ENCODE results near the gene RRP15.

RRP15 gene

GRCh38 chr1:218347723-218348627, 62.9 kb downstream of the RRP15 start:
- TF ChIP-seq CTCF (IDR thresholded peaks at IDR 0.05; ENCODE audit: low read depth, low read length), result no peak
- H3K4me3 ChIP-seq (ENCODE audit: low read depth, low read length), result peak overlapping the region; percentile 60
- peak; percentile 90 for DNase-seq (ENCODE audit: low read depth, low spot score)
- in situ Hi-C loops (cut with HindIII; ENCODE audit: low sequenced_read_pairs), result no loop called here

- DNase-seq (ENCODE audit: low read depth, low spot score), result peak; percentile 52
- in situ Hi-C loops (cut with HindIII; ENCODE audit: low sequenced_read_pairs), result no loop called here
- TF ChIP-seq CTCF (IDR thresholded peaks at IDR 0.05; ENCODE audit: low read depth, low read length), result no peak
- H3K4me3 ChIP-seq (ENCODE audit: low read depth, low read length), result peak overlapping the region; percentile 60
Observed at GRCh38 chr1:218348628-218349071, 63.6 kb downstream of the RRP15 start.

GRCh38 chr1:218349348-218350034, 64.4 kb downstream of the RRP15 start:
- peak overlapping the region; percentile 60 for H3K4me3 ChIP-seq (ENCODE audit: low read depth, low read length)
- DNase-seq (ENCODE audit: low read depth, low spot score), result no peak
- in situ Hi-C loops (cut with HindIII; ENCODE audit: low sequenced_read_pairs), result no loop called here
- TF ChIP-seq CTCF (IDR thresholded peaks at IDR 0.05; ENCODE audit: low read depth, low read length), result no peak

GRCh38 chr1:218350035-218350525, 65.0 kb downstream of the RRP15 start:
- no peak for DNase-seq (ENCODE audit: low read depth, low spot score)
- peak overlapping the region; percentile 60 for H3K4me3 ChIP-seq (ENCODE audit: low read depth, low read length)
- TF ChIP-seq CTCF (IDR thresholded peaks at IDR 0.05; ENCODE audit: low read depth, low read length), result no peak
- in situ Hi-C loops (cut with HindIII; ENCODE audit: low sequenced_read_pairs), result no loop called here

GRCh38 chr1:218350801-218351266, 65.7 kb downstream of the RRP15 start:
- peak overlapping the region; percentile 60 for H3K4me3 ChIP-seq (ENCODE audit: low read depth, low read length)
- DNase-seq (ENCODE audit: low read depth, low spot score), result peak; percentile 76
- no peak for TF ChIP-seq CTCF (IDR thresholded peaks at IDR 0.05; ENCODE audit: low read depth, low read length)
- in situ Hi-C loops (cut with HindIII; ENCODE audit: low sequenced_read_pairs), result no loop called here

- peak overlapping the region; percentile 60 for H3K4me3 ChIP-seq (ENCODE audit: low read depth, low read length)
- DNase-seq (ENCODE audit: low read depth, low spot score), result peak; percentile 54
- in situ Hi-C loops (cut with HindIII; ENCODE audit: low sequenced_read_pairs), result no loop called here
- TF ChIP-seq CTCF (IDR thresholded peaks at IDR 0.05; ENCODE audit: low read depth, low read length), result peak; percentile 56
Observed at GRCh38 chr1:218351391-218352074, 66.4 kb downstream of the RRP15 start.

Measured in astrocyte of the spinal cord (primary cell).